ENCODE measurements around the gene TNS3.

DNA sequence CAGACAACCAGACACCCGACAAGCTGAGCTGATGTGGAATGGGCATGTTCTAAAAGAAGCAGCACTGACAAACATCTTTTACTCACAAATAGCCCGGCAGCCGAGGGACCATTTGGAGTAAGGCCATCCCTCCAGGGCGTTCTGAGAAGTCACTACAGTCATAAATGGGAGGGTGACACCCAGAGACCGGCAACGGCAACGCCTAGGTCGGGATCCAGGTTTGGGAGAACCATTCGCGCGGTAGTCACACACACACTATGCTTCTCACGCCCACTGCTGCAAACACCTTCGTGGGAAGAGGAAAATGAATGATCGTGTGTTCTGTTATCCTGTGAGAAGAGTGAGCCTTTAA, 9.8 kb downstream of the TNS3 start:
- TF ChIP-seq, protein P1, sequence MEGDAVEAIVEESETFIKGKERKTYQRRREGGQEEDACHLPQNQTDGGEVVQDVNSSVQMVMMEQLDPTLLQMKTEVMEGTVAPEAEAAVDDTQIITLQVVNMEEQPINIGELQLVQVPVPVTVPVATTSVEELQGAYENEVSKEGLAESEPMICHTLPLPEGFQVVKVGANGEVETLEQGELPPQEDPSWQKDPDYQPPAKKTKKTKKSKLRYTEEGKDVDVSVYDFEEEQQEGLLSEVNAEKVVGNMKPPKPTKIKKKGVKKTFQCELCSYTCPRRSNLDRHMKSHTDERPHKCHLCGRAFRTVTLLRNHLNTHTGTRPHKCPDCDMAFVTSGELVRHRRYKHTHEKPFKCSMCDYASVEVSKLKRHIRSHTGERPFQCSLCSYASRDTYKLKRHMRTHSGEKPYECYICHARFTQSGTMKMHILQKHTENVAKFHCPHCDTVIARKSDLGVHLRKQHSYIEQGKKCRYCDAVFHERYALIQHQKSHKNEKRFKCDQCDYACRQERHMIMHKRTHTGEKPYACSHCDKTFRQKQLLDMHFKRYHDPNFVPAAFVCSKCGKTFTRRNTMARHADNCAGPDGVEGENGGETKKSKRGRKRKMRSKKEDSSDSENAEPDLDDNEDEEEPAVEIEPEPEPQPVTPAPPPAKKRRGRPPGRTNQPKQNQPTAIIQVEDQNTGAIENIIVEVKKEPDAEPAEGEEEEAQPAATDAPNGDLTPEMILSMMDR (IDR thresholded peaks at IDR 0.05; ENCODE audit: low read depth, low read length, poor library complexity, severe bottlenecking), result no peak
- no peak for TF ChIP-seq EZH2phosphoT487 (IDR thresholded peaks at IDR 0.05; ENCODE audit: borderline replicate concordance, low read length)

Measured in DOHH2 (cell line).